LNCAP (cell line): ENCODE data around the gene ZNF860.

ENCODE experiments used
- CTCF ChIP-seq: fragments of 450-650 bp; IDR thresholded peaks from 2 replicates; pipeline ENCODE4 v1.5.1; 2017; ENCODE audit warnings: mild to moderate bottlenecking

ZNF860 gene

GRCh38 chr3:31953636-31954035, 27.9 kb upstream of the ZNF860 start:
- no peak for TF ChIP-seq CTCF

DNA sequence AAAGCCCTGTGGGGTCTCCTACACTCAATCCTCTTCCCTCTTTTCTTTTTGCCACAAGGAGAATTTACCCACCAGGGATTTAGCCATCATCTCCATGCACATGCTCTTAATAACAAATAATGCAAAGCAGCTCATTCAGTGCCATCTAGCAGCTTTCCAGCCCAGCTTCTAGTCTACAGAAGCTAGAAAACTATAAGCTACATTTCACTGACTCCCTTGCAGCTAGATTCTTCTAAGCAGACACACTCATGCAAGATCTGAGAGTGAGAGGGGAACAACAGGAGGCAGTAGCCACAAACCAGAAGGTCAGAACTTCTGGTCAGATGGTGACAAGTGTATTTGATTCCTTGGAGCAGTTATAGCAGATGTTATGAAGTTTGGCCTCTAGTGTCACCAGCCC, 26.0 kb upstream of the ZNF860 start:
- TF ChIP-seq CTCF, result no peak

GRCh38 chr3:31957106-31957505, 24.4 kb upstream of the ZNF860 start:
- no peak for TF ChIP-seq CTCF

GRCh38 chr3:31958701-31959152, 22.8 kb upstream of the ZNF860 start:
- no peak for TF ChIP-seq CTCF

- no peak for TF ChIP-seq CTCF
Measured at GRCh38 chr3:31959251-31959650, 22.3 kb upstream of the ZNF860 start.

DNA sequence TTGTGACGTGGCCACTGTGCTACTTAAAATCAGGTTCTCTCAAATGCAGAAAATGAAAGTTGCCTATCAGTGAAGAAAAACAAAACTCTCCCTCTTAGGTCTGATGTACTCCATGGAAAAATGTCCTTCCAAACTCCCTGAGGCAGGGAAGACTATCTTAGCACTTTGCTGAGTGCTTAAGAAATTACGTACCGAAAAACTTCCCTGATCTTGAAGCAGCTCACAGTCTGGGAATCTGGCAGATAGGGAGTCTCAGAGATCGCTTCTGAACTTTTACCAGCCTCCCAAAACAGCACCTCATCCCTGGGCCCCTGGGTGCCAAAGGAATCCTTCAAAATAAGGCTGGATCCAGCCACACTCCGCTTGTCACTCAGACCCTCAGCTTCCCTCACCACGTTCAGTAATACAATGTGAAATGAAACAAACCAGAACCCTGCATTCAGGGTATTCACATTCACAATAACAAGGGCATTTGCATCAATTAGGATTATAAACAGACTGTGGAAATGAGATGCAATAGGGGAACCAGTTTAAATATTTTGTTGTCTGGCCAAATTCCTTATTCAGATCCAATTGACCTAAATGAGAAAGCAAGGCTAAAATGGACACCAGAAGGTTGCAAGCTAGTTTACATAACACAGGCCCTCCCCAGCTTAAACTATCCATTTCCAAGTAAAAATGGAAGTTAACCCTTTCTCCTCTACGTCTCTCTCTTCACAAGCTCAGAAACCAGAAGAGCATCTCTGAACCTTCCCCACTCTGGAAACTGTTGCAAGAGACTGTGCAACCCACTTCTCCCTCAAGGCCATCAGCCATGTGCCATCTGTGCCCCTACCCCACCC, 21.4 kb upstream of the ZNF860 start:
- no peak for TF ChIP-seq CTCF

DNA sequence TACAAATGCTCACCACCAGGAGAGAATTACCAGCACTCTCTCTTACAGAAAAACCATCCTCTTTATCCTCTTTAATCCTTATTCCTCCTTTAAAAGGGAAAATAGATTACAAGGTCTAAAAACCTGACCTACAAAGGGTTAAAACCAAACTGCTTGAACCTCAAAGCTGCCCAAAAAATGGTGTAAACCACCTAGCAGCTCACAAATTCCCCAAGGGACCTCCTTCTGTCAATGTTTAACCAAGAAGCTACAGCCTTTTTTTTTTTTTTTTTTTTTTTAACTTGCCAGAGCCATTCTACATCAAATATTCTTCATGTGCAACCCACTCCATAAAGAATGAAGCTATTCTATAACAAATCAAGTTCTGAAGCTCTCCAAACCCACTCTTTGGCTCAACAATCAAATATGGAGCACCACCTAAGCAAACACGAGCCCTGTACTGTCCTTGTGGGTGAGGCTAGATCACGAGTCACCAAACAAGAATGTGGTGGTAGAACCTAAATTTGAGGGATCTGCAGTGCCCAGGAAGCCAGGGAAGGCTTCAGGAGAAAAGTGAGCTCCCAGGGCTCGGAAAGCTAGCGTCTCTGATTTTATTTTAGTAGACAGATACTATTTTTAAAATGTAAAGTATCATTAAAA, 20.6 kb upstream of the ZNF860 start:
- no peak for TF ChIP-seq CTCF
